PC-3 (cell line): Measurements from ENCODE around the gene KISS1. TPM values are rescaled to one million over a fixed set of nuclear protein-coding genes. Genes with fewer than 3 reads are reported as not detected.

ENCODE experiments used
- ATAC-seq: fragments of 200-7000 bp; cut with Tn5 transposase; 2 replicates; pipeline ENCODE4 v1.9.1; 2020; ENCODE audit warnings: mild to moderate bottlenecking, moderate library complexity
- BruUV-seq: library from RNA; stranded (reverse); fragments of 400-500 nt; replicated peaks from 2 replicates; lab custom pipeline; 2021; lab: Mats Ljungman, UMichigan
- CTCF ChIA-PET: fragments of 300-600 bp; sonication (Branson Sonifier 250); formaldehyde crosslinking; loops from one replicate; lab custom pipeline; 2022; ENCODE audit warnings: antibody characterized with exemption; lab: Charles Lee
- POLR2A ChIA-PET: fragments of 300-600 bp; sonication (Branson Sonifier 250); formaldehyde crosslinking; loops from one replicate; lab custom pipeline; 2022; ENCODE audit warnings: antibody characterized with exemption; ENCODE audit not compliant: unreplicated experiment; lab: Charles Lee
- DNase-seq: peaks from one replicate; pipeline ENCODE4 v3.0.0-alpha.2; 2015
- H2AFZ ChIP-seq: fragments of 300-600 bp; sonication (generic); 2 replicates; pipeline ENCODE4 v1.6.0; 2016; ENCODE audit warnings: antibody characterized with exemption, low read length
- H3F3A ChIP-seq: fragments of 300-600 bp; sonication (generic); one replicate; pipeline ENCODE4 v1.6.0; 2017; ENCODE audit warnings: antibody characterized with exemption, low read length, control low read depth, mild to moderate bottlenecking; ENCODE audit not compliant: unreplicated experiment
- H3K27ac ChIP-seq: fragments of 300-600 bp; sonication (generic); 2 replicates; pipeline ENCODE4 v1.5.1; 2016; ENCODE audit warnings: mild to moderate bottlenecking, low read length
- H3K27me3 ChIP-seq: fragments of 300-600 bp; sonication (generic); 2 replicates; pipeline ENCODE4 v1.6.1; 2016; ENCODE audit warnings: low read length, mixed read lengths
- H3K36me3 ChIP-seq: fragments of 300-600 bp; sonication (generic); 2 replicates; pipeline ENCODE4 v1.6.1; 2016; ENCODE audit warnings: low read depth, mixed run types, low read length, mixed read lengths
- H3K4me1 ChIP-seq: fragments of 300-600 bp; sonication (generic); 2 replicates; pipeline ENCODE4 v1.5.1; 2016; ENCODE audit warnings: low read length; ENCODE audit not compliant: insufficient read depth
- H3K4me2 ChIP-seq: fragments of 300-600 bp; sonication (generic); 2 replicates; pipeline ENCODE4 v1.6.0; 2016; ENCODE audit warnings: low read length
- H3K4me3 ChIP-seq: fragments of 300-600 bp; sonication (generic); 2 replicates; pipeline ENCODE4 v1.5.1; 2016; ENCODE audit warnings: mild to moderate bottlenecking, low read length, mixed read lengths
- H3K79me2 ChIP-seq: fragments of 300-600 bp; sonication (generic); 2 replicates; pipeline ENCODE4 v1.6.1; 2017; ENCODE audit warnings: low read length, mixed read lengths
- H3K9ac ChIP-seq: fragments of 300-600 bp; sonication (generic); 2 replicates; pipeline ENCODE4 v1.6.0; 2016; ENCODE audit warnings: mild to moderate bottlenecking, low read length
- H3K9me2 ChIP-seq: fragments of 300-600 bp; sonication (generic); replicated peaks from 2 replicates; pipeline ENCODE4 v1.6.1; 2016; ENCODE audit warnings: mixed run types, low read length, mixed read lengths
- H3K9me3 ChIP-seq: fragments of 300-600 bp; sonication (generic); 2 replicates; pipeline ENCODE4 v1.6.1; 2016; ENCODE audit warnings: low read length, mixed read lengths
- H4K20me1 ChIP-seq: fragments of 300-600 bp; sonication (generic); 2 replicates; pipeline ENCODE4 v1.6.1; 2016; ENCODE audit warnings: low read length, mixed read lengths
- CTCF ChIP-seq: fragments of 300-600 bp; sonication (generic); conservative IDR thresholded peaks from 2 replicates; pipeline ENCODE4 v1.5.1; 2017; ENCODE audit warnings: antibody characterized with exemption, low read depth, mild to moderate bottlenecking, low read length
- EZH2 ChIP-seq: fragments of 300-600 bp; sonication (generic); IDR thresholded peaks from one replicate; pipeline ENCODE4 v1.6.1; 2017; ENCODE audit warnings: antibody characterized with exemption, mild to moderate bottlenecking, low read length; ENCODE audit not compliant: unreplicated experiment
- EZH2phosphoT487 ChIP-seq: fragments of 300-600 bp; sonication (generic); IDR thresholded peaks from 2 replicates; pipeline ENCODE4 v1.6.1; 2018; ENCODE audit warnings: mild to moderate bottlenecking, antibody characterized with exemption, low read length, borderline replicate concordance
- intact Hi-C: fragments of 100-400 bp; cut with micrococcal nuclease; formaldehyde crosslinking; loops from 2 replicates; pipeline ENCODE4 v1.9.0; 2023
- total RNA-seq: library from RNA; depleted of rRNA; stranded (reverse); fragments of >200 nt; gene quantifications from 2 replicates; pipeline ENCODE4 v1.2.3, GENCODE V29; 2014

The KISS1 gene
- total RNA-seq, 1 experiment from 2014 or later: 12.3 TPM

DNA sequence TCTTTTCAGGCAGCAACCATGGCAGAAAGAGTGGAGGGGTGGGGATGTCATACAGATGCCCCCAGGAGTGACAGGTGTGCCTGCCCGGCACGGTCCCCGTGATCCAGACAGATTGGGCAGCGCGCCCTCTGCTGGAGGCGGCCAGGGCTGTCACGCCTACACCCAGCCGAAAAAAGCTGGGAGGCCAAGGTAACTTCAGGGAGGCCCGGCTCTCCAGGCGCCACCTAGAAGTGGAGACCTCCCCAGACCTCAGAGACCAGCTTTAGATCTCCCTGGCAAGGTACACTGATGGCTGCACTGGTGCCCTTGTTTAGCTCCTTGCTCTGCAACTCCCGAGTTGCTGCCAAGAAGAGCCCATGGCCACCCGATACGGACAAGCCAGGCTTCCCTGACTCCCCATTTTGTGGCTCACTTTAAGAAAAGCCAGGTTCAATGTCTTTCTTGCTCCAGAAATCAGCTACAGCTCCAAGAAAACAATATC is 10.9 kb upstream of the KISS1 start:
- Histone ChIP-seq H3K9me3 (no peaks in the 10 kb centered on the region), H3K27ac (no peak overlapping the region), H3K9ac (no peak overlapping the region), H3K4me1 (peaks cover 22% of the 10 kb centered on the region), H3K36me3 (no peaks in the 10 kb centered on the region), H3K9me2 (no peaks in the 10 kb centered on the region), H3K4me3 (no peak overlapping the region), H2AFZ (peak overlapping the region; percentile 60), H4K20me1 (no peaks in the 10 kb centered on the region), H3F3A (no peaks in the 10 kb centered on the region), H3K4me2 (peak overlapping the region; percentile 45), H3K27me3 (no peaks in the 10 kb centered on the region), H3K79me2 (no peaks in the 10 kb centered on the region)
- TF ChIP-seq EZH2 (no peak), EZH2phosphoT487 (no peak), CTCF (peak; percentile 99)
- intact Hi-C loops: loop anchor here (1.0 to 2.0 kb wide), 3 partner anchors 45 to 346 kb away; partner anchors contain the start of gene SNRPE
- no TSS peak for BruUV-seq
- POLR2A ChIA-PET: no interaction called here
- DNase-seq (peak; percentile 81), ATAC-seq (peak; percentile 96)
- CTCF ChIA-PET: interaction anchor here (0.5 to 2.8 kb wide), 10 partner anchors 9 to 415 kb away, joined by 3 to 28 read pairs (median 4); partner anchors contain the start of gene ETNK2

- CTCF ChIA-PET: interaction anchor here (0.5 to 2.8 kb wide), 8 partner anchors 8 to 346 kb away, joined by 3 to 28 read pairs (median 4); partner anchors contain the start of gene KISS1
- Histone ChIP-seq H2AFZ (peak overlapping the region; percentile 36; the same call in 1 of the 2 replicates), H3K27me3 (no peaks in the 10 kb centered on the region), H3K9ac (no peak overlapping the region), H3K27ac (no peak overlapping the region), H4K20me1 (no peaks in the 10 kb centered on the region), H3K4me1 (peaks cover 22% of the 10 kb centered on the region), H3K4me2 (no peak overlapping the region), H3K9me2 (no peaks in the 10 kb centered on the region), H3F3A (no peaks in the 10 kb centered on the region), H3K4me3 (no peak overlapping the region), H3K36me3 (no peaks in the 10 kb centered on the region), H3K9me3 (no peaks in the 10 kb centered on the region), H3K79me2 (no peaks in the 10 kb centered on the region)
- intact Hi-C loops: loop anchor here (2.0 kb wide), 1 partner anchor 345 kb away; the partner anchor contains the start of gene SNRPE
- BruUV-seq: no TSS peak
- POLR2A ChIA-PET: no interaction called here
- ATAC-seq (peak; percentile 29), DNase-seq (peak; percentile 46)
- TF ChIP-seq EZH2phosphoT487 (no peak), CTCF (peak; percentile 44)
These were observed 9.8 kb upstream of the KISS1 start for GRCh38 chr1:204206121-204206520.

DNA sequence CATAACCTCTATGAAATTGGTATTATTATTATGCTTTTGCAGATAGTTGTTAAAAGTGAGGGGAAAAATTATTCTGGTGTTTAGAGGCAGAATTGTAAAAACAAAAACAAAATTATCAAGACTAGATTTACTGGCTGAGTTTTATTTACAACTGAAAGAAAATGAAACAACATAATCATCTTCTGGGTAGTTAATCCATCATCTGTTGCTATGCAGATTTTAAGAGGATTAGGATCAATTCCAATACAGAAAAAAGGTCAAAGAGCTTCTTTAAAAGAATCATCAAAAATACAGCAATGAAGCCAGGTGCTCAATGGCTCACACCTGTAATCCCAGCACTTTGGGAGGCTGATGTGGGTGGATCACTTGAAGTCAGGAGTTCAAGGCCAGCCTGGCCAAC is 9.2 kb upstream of the KISS1 start:
- Histone ChIP-seq H3K9me3 (no peaks in the 10 kb centered on the region), H3K79me2 (no peaks in the 10 kb centered on the region), H3K27me3 (no peaks in the 10 kb centered on the region), H3F3A (no peaks in the 10 kb centered on the region), H2AFZ (no peak overlapping the region), H3K36me3 (no peaks in the 10 kb centered on the region), H3K4me3 (no peak overlapping the region), H4K20me1 (no peaks in the 10 kb centered on the region), H3K4me2 (no peak overlapping the region), H3K27ac (no peak overlapping the region), H3K4me1 (peaks cover 22% of the 10 kb centered on the region), H3K9ac (no peak overlapping the region), H3K9me2 (no peaks in the 10 kb centered on the region)
- BruUV-seq: no TSS peak
- CTCF ChIA-PET: interaction anchor here (0.5 to 2.8 kb wide), 7 partner anchors 9 to 345 kb away, joined by 3 to 28 read pairs (median 4); partner anchors contain the start of gene KISS1
- no peak for ATAC-seq
- POLR2A ChIA-PET: no interaction called here
- TF ChIP-seq EZH2 (no peak), CTCF (no peak), EZH2phosphoT487 (no peak)
- DNase-seq: no peak
- intact Hi-C loops: no loop called here
